HEK293T (cell line): ENCODE results near the gene HAO2.
"Not testable (repeated sequence)": the region's sequence is repeated elsewhere in the genome, so short reads cannot be mapped to it uniquely, and the experiment has no call there.

Source experiments
- ARNT ChIP-seq: fragments of 450-650 bp; IDR thresholded peaks from 2 replicates; pipeline ENCODE4 v1.6.1; 2017; ENCODE audit warnings: mild to moderate bottlenecking
- BHLHE40 ChIP-seq: fragments of 450-650 bp; IDR thresholded peaks from 2 replicates; pipeline ENCODE4 v1.6.1; 2016; ENCODE audit warnings: mild to moderate bottlenecking, moderate library complexity, borderline replicate concordance
- CTBP1 ChIP-seq: fragments of 450-650 bp; IDR thresholded peaks from 2 replicates; pipeline ENCODE4 v1.6.1; 2016; ENCODE audit warnings: borderline replicate concordance
- ELF4 ChIP-seq: fragments of 450-650 bp; IDR thresholded peaks from 2 replicates; pipeline ENCODE4 v1.6.1; 2017; ENCODE audit warnings: antibody characterized with exemption
- FOXA1 ChIP-seq: fragments of 450-650 bp; IDR thresholded peaks from 2 replicates; pipeline ENCODE4 v1.6.1; 2016; ENCODE audit warnings: mild to moderate bottlenecking
- FOXK2 ChIP-seq: fragments of 450-650 bp; IDR thresholded peaks from 2 replicates; pipeline ENCODE4 v1.6.1; 2016; ENCODE audit warnings: mild to moderate bottlenecking
- FOXM1 ChIP-seq: fragments of 450-650 bp; IDR thresholded peaks from 2 replicates; pipeline ENCODE4 v1.6.1; 2017; ENCODE audit warnings: mild to moderate bottlenecking, borderline replicate concordance
- L3MBTL2 ChIP-seq: fragments of 450-650 bp; conservative IDR thresholded peaks from 2 replicates; pipeline ENCODE4 v1.6.1; 2016; ENCODE audit warnings: mild to moderate bottlenecking
- LEF1 ChIP-seq: fragments of 450-650 bp; IDR thresholded peaks from 2 replicates; pipeline ENCODE4 v1.6.1; 2017; ENCODE audit warnings: mild to moderate bottlenecking, borderline replicate concordance
- NFRKB ChIP-seq: fragments of 450-650 bp; IDR thresholded peaks from 2 replicates; pipeline ENCODE4 v1.6.1; 2016; ENCODE audit warnings: mild to moderate bottlenecking, moderate library complexity
- PKNOX1 ChIP-seq: fragments of 450-650 bp; IDR thresholded peaks from 2 replicates; pipeline ENCODE4 v1.6.1; 2016
- SP1 ChIP-seq: fragments of 450-650 bp; IDR thresholded peaks from 2 replicates; pipeline ENCODE4 v1.6.1; 2017
- SUZ12 ChIP-seq: fragments of 450-650 bp; IDR thresholded peaks from 2 replicates; pipeline ENCODE4 v1.6.1; 2016; ENCODE audit warnings: mild to moderate bottlenecking
- TARDBP ChIP-seq: fragments of 450-650 bp; IDR thresholded peaks from 2 replicates; pipeline ENCODE4 v1.6.1; 2016

GRCh38 chr1:119350866-119351265, 17.7 kb upstream of the HAO2 start:
- TF ChIP-seq L3MBTL2, SUZ12, SP1, FOXM1, FOXK2, LEF1, NFRKB, FOXA1, PKNOX1, TARDBP, ELF4, BHLHE40, CTBP1, ARNT: not testable (repeated sequence)
